SK-N-SH treated with all-trans-retinoic acid at 6 μM for 48 hours (cell line): ENCODE measurements around the gene SUMO3.

Experiments
- ATAC-seq: fragments of 200-7000 bp; cut with Tn5 transposase; 3 replicates; pipeline ENCODE4 v1.9.1; 2020; ENCODE audit warnings: mild to moderate bottlenecking, moderate library complexity
- ARNTL ChIP-seq: fragments of 450-650 bp; formaldehyde crosslinking; IDR thresholded peaks from 2 replicates; pipeline ENCODE4 v1.5.0; 2020; ENCODE audit warnings: low read depth, mild to moderate bottlenecking, moderate library complexity, borderline replicate concordance
- BACH2 ChIP-seq: fragments of 250-450 bp; sonication (Bioruptor Pico); IDR thresholded peaks from 2 replicates; pipeline ENCODE4 v1.9.0; 2021; ENCODE audit warnings: mild to moderate bottlenecking, borderline replicate concordance
- CSDC2 ChIP-seq: fragments of 250-450 bp; sonication (Bioruptor Pico); IDR thresholded peaks from 2 replicates; pipeline ENCODE4 v1.5.0; 2020; ENCODE audit warnings: mild to moderate bottlenecking, moderate library complexity
- ESRRG ChIP-seq: fragments of 250-450 bp; sonication (Bioruptor Pico); IDR thresholded peaks from 2 replicates; pipeline ENCODE4 v1.6.1; 2021; ENCODE audit warnings: mild to moderate bottlenecking
- GLIS3 ChIP-seq: fragments of 250-450 bp; sonication (Bioruptor Pico); IDR thresholded peaks from 2 replicates; pipeline ENCODE4 v1.5.0; 2020; ENCODE audit warnings: mild to moderate bottlenecking, moderate library complexity
- ISL1 ChIP-seq: fragments of 250-450 bp; sonication (Bioruptor Pico); IDR thresholded peaks from 2 replicates; pipeline ENCODE4 v2.1.2; 2022; ENCODE audit warnings: mild to moderate bottlenecking, moderate library complexity
- OSR1 ChIP-seq: fragments of 250-450 bp; sonication (Bioruptor Pico); IDR thresholded peaks from 2 replicates; pipeline ENCODE4 v1.8.0; 2022; ENCODE audit warnings: moderate library complexity, mild to moderate bottlenecking, inconsistent platforms
- PPARA ChIP-seq: fragments of 250-450 bp; sonication (Bioruptor Pico); IDR thresholded peaks from 2 replicates; pipeline ENCODE4 v1.5.0; 2020; ENCODE audit warnings: mild to moderate bottlenecking, borderline replicate concordance
- RARB ChIP-seq: fragments of 250-450 bp; sonication (Bioruptor Pico); IDR thresholded peaks from 2 replicates; pipeline ENCODE4 v1.8.0; 2021; ENCODE audit warnings: mild to moderate bottlenecking, moderate library complexity
- SNAI2 ChIP-seq: fragments of 250-450 bp; sonication (Bioruptor Pico); IDR thresholded peaks from 2 replicates; pipeline ENCODE4 v1.5.0; 2020; ENCODE audit warnings: mild to moderate bottlenecking, moderate library complexity
- TCF4 ChIP-seq: fragments of 250-450 bp; sonication (Bioruptor Pico); IDR thresholded peaks from 2 replicates; pipeline ENCODE4 v1.8.0; 2021; ENCODE audit warnings: mild to moderate bottlenecking, moderate library complexity, borderline replicate concordance
- TOX ChIP-seq: fragments of 250-450 bp; sonication (Bioruptor Pico); IDR thresholded peaks from 2 replicates; pipeline ENCODE4 v1.8.0; 2021; ENCODE audit warnings: mild to moderate bottlenecking, moderate library complexity, borderline replicate concordance
- ZC3H10 ChIP-seq: fragments of 250-450 bp; sonication (Bioruptor Pico); IDR thresholded peaks from 2 replicates; pipeline ENCODE4 v1.5.1; 2021; ENCODE audit warnings: mild to moderate bottlenecking, moderate library complexity
- TF ChIP-seq, protein P1 (sequence below): fragments of 250-450 bp; sonication (Bioruptor Pico); IDR thresholded peaks from 2 replicates; pipeline ENCODE4 v1.8.0; 2021; ENCODE audit warnings: low read depth, mild to moderate bottlenecking, moderate library complexity, borderline replicate concordance
- TF ChIP-seq, protein P2 (sequence below): fragments of 250-450 bp; sonication (Bioruptor Pico); IDR thresholded peaks from 2 replicates; pipeline ENCODE4 v1.5.0; 2020; ENCODE audit warnings: mild to moderate bottlenecking, moderate library complexity
- TF ChIP-seq, protein P3 (sequence below): fragments of 250-450 bp; sonication (Bioruptor Pico); IDR thresholded peaks from 2 replicates; pipeline ENCODE4 v1.5.1; 2021; ENCODE audit warnings: mild to moderate bottlenecking, moderate library complexity
- TF ChIP-seq, protein P4 (sequence below): fragments of 250-450 bp; sonication (Bioruptor Pico); IDR thresholded peaks from 2 replicates; pipeline ENCODE4 v1.5.1; 2020; ENCODE audit warnings: low read depth, mild to moderate bottlenecking, moderate library complexity

The SUMO3 gene

DNA sequence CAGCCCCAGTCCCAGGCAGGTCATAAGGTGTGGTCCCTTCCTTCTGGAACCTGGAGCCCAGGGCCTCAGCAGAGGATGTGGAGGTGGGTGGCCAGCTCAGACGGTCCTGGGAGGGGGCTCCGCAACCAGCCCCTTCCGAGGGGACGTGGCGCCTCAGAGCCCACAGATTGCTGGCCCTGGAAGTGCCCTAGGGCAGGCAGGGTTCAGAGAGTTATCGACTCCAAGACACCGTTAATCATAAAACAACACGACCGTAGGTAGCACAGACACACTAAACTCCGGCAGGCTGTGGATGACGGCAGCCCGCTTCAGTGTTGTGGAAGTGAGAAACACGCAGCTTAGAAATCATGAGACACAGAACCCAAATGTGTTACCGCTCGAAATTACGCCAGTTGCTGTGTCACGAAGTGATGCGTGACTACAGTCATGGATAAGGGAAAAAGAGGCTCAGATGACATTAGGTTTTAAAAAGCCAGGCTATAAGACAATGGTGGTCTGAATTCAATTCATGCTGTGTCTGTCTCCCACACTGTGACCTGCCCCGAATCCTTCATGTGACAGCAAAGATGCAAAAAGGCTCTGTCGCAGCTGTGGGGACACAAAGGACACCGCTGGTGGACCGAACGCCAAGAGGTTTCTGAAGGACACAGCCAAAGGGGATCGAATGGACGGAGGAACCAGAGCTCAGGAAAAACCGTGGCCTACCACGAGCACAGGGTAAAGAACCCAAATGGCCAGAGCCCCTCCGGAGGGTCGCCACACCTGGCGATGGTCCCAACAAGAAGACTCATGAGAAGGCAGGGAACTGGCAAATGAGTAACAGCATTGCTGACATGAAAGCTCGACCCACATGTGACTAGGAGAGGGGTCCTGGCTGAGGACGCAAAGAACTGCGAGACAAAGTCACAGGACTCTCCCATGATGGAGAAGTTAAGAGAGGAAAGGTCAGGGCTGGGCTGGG, 1.7 kb upstream of the SUMO3 start:
- no peak for ATAC-seq
- TF ChIP-seq, protein P1, sequence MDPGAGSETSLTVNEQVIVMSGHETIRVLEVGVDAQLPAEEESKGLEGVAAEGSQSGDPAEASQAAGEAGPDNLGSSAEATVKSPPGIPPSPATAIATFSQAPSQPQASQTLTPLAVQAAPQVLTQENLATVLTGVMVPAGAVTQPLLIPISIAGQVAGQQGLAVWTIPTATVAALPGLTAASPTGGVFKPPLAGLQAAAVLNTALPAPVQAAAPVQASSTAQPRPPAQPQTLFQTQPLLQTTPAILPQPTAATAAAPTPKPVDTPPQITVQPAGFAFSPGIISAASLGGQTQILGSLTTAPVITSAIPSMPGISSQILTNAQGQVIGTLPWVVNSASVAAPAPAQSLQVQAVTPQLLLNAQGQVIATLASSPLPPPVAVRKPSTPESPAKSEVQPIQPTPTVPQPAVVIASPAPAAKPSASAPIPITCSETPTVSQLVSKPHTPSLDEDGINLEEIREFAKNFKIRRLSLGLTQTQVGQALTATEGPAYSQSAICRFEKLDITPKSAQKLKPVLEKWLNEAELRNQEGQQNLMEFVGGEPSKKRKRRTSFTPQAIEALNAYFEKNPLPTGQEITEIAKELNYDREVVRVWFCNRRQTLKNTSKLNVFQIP, result no peak
- TF ChIP-seq PPARA (CRISPR knock-in tag) (no peak), CSDC2 (CRISPR knock-in tag) (no peak), ZC3H10 (CRISPR knock-in tag) (no peak), TCF4 (no peak), OSR1 (CRISPR knock-in tag) (no peak), RARB (no peak), ESRRG (no peak)

DNA sequence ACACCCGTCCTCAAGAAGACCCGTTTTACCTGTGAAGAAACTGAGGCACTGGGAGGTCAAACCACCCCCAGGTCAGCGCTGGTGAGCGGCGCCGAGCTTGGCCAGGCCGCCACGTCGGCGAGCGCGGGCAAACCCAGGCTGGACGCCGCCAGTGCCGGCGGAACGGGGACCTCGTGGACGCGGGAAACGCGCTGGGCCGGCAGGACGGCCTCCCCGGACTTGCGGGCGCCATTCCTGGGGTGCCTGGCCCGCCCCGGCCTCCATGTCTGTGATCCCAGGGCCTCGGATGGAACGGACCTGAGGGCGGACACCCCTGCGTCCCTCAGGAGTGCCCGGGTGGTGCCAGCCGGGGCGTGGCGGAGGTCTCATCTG, 764 bp upstream of the SUMO3 start:
- ATAC-seq, result no peak
- TF ChIP-seq, protein P2, sequence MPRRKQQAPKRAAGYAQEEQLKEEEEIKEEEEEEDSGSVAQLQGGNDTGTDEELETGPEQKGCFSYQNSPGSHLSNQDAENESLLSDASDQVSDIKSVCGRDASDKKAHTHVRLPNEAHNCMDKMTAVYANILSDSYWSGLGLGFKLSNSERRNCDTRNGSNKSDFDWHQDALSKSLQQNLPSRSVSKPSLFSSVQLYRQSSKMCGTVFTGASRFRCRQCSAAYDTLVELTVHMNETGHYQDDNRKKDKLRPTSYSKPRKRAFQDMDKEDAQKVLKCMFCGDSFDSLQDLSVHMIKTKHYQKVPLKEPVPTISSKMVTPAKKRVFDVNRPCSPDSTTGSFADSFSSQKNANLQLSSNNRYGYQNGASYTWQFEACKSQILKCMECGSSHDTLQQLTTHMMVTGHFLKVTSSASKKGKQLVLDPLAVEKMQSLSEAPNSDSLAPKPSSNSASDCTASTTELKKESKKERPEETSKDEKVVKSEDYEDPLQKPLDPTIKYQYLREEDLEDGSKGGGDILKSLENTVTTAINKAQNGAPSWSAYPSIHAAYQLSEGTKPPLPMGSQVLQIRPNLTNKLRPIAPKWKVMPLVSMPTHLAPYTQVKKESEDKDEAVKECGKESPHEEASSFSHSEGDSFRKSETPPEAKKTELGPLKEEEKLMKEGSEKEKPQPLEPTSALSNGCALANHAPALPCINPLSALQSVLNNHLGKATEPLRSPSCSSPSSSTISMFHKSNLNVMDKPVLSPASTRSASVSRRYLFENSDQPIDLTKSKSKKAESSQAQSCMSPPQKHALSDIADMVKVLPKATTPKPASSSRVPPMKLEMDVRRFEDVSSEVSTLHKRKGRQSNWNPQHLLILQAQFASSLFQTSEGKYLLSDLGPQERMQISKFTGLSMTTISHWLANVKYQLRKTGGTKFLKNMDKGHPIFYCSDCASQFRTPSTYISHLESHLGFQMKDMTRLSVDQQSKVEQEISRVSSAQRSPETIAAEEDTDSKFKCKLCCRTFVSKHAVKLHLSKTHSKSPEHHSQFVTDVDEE (CRISPR knock-in tag), result no peak
- TF ChIP-seq SNAI2, result no peak
- TF ChIP-seq ISL1 (CRISPR knock-in tag), result no peak
- TF ChIP-seq TCF4, result no peak
- no peak for TF ChIP-seq BACH2 (CRISPR knock-in tag)
- TF ChIP-seq, all 23 proteins: peak for 0

DNA sequence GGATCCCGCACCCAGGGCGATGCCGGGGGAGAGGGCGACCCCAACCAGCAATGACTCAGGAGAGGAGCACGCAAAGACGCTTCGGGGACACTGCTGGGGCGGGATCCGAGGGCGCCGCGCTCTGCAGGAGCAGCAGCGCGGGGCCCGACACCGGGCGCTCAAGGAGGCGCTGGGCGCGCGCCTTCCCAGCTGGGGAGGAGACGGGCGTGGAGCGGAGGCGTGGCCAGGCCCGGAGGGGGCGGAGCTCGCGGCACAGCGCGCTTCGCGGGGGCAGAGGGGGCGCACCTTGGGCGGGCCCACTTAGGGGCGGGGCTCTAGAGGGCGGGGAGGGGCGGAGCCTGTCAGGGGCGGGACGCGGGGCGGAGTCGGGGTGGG, 369 bp downstream of the SUMO3 start:
- ATAC-seq, result peak; percentile 89
- TF ChIP-seq, protein P3, sequence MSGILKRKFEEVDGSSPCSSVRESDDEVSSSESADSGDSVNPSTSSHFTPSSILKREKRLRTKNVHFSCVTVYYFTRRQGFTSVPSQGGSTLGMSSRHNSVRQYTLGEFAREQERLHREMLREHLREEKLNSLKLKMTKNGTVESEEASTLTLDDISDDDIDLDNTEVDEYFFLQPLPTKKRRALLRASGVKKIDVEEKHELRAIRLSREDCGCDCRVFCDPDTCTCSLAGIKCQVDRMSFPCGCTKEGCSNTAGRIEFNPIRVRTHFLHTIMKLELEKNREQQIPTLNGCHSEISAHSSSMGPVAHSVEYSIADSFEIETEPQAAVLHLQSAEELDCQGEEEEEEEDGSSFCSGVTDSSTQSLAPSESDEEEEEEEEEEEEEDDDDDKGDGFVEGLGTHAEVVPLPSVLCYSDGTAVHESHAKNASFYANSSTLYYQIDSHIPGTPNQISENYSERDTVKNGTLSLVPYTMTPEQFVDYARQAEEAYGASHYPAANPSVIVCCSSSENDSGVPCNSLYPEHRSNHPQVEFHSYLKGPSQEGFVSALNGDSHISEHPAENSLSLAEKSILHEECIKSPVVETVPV (CRISPR knock-in tag), result no peak
- no peak for TF ChIP-seq TCF4
- TF ChIP-seq ARNTL (CRISPR knock-in tag), result no peak
- TF ChIP-seq BACH2 (CRISPR knock-in tag), result no peak
- TF ChIP-seq, all 23 proteins: peak for 0

DNA sequence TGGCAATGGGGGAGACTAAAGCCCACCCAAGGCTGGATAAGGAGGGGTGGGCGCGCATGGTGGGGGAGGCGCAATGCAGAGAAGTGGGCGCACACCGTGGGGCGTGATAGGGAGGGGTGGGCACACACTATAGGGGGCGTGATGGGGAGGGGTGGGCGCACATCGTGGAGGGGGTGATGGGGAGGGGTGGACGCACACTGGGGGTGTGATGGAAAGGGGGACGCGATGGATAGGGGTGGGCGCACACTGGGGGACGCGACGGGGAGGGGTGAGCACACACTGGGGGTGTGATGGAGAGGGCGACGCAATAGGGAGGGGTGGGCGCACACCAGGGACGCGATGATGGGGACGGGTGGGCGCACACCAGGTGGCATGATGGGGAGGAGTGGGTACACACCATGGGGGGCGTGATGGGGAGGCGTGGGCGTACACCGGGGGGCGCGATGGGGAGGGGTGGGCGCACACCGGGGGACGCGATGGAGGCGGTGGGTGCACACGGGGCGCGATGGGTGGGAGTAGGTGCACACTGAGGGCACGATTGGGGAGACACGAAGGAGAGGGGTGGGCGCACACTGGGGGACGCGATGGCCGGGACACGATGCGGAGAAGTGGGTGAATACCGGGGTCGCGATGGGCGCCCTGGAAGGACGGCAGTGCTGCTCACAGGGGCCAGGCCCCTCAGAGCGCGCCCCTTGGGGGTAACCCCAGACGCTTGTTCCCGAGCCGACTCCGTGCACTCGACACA, 929 bp downstream of the SUMO3 start:
- no peak for TF ChIP-seq ISL1 (CRISPR knock-in tag)
- TF ChIP-seq GLIS3 (CRISPR knock-in tag), result no peak
- no peak for TF ChIP-seq ARNTL (CRISPR knock-in tag)
- TF ChIP-seq, protein P4, sequence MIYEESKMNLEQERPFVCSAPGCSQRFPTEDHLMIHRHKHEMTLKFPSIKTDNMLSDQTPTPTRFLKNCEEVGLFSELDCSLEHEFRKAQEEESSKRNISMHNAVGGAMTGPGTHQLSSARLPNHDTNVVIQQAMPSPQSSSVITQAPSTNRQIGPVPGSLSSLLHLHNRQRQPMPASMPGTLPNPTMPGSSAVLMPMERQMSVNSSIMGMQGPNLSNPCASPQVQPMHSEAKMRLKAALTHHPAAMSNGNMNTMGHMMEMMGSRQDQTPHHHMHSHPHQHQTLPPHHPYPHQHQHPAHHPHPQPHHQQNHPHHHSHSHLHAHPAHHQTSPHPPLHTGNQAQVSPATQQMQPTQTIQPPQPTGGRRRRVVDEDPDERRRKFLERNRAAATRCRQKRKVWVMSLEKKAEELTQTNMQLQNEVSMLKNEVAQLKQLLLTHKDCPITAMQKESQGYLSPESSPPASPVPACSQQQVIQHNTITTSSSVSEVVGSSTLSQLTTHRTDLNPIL (CRISPR knock-in tag), result no peak
- no peak for TF ChIP-seq OSR1 (CRISPR knock-in tag)
- no peak for TF ChIP-seq TOX (CRISPR knock-in tag)
- ATAC-seq, result no peak
